Pancreas (tissue), 10 donors: ENCODE data around the gene PSMD9. TPM values are rescaled to one million over a fixed set of nuclear protein-coding genes. Genes with fewer than 3 reads are reported as not detected.
A peak's percentile ranks its signal among the peaks of the same experiment; 100 is the strongest.

Experiments
- ATAC-seq, 4 donors: fragments of 200-7000 bp; cut with Tn5 transposase; one replicate each; pipeline versions ENCODE4 v1.8.0 to v1.9.1; 2020; ENCODE audit warnings: mild to moderate bottlenecking in 4 of 4, moderate library complexity in 4 of 4
- DNase-seq, 6 donors: peaks; one replicate each; pipeline ENCODE4 v3.0.0-alpha.2; 2020
- FAIRE-seq: peaks from 2 replicates; lab custom pipeline; 2012; peaks lifted over from hg19 to GRCh38; lab: Jason Lieb, UNC
- H3K27ac ChIP-seq, 4 donors: fragments of 200-600 bp; sonication (generic); 1 replicate in 3 of 4; 2 replicates in 1 of 4; pipeline versions ENCODE4 v1.5.0 to v1.8.0; 2020
- H3K27me3 ChIP-seq, 4 donors: fragments of 200-600 bp; one replicate each; pipeline ENCODE4 v1.8.0; 2021
- H3K36me3 ChIP-seq, 3 donors: fragments of 200-600 bp; sonication (generic) in 1 of 3; one replicate each; pipeline versions ENCODE4 v1.5.0 to v1.8.0; 2020 to 2021
- H3K4me1 ChIP-seq, 3 donors: fragments of 200-600 bp; one replicate each; pipeline ENCODE4 v1.8.0; 2021
- H3K4me3 ChIP-seq, 4 donors: fragments of 200-600 bp; sonication (generic) in 2 of 4; one replicate each; pipeline versions ENCODE4 v1.5.0 to v1.8.0; 2020 to 2021
- H3K9me3 ChIP-seq, 4 donors: fragments of 200-600 bp; one replicate each; pipeline ENCODE4 v1.8.0; 2021
- CTCF ChIP-seq, 4 donors: fragments of 200-600 bp; sonication (generic) in 3 of 4; IDR thresholded peaks; one replicate each; pipeline versions ENCODE4 v1.5.0 to v1.8.0; 2021; ENCODE audit warnings: antibody characterized with exemption in 4 of 4
- WGBS, 2 donors: extraction: QIAGEN DNeasy Blood & Tissue Kit; methylation state at CpG; one replicate each; pipeline ENCODE4 v1.1.7; 2013; 5-methylcytosine and 5-hydroxymethylcytosine counted together
- intact Hi-C, 3 donors: fragments of 100-400 bp; cut with DNase I; formaldehyde crosslinking; loops; one replicate each; pipeline versions ENCODE4 v1.11.1 to v1.14.2; 2022
- polyA plus RNA-seq, 2 donors: library from polyadenylated mRNA; stranded (reverse); fragments of 200-250 nt; gene quantifications; one replicate each; pipeline ENCODE4 v1.2.3, GENCODE V29; 2013
- total RNA-seq, 6 donors: library from RNA; stranded (reverse); fragmentation: NEBNext Ultra II Directional in 4 of 6; extraction: Animal tissue kit (Norgen Biotek cat#: 25700) in 4 of 6; gene quantifications; one replicate each; pipeline versions ENCODE4 v1.2.1 to v1.2.4, GENCODE V29; 2021 to 2023
- donor health status: healthy with polysubstance abuse.
- donor health status: DM: no; HTN: no; CAD: no; lungs with moderate emphysema.
- donor health status: DM: no; HTN: no; CAD: no.
- donor health status: control.
- donor health status: control.
- donor health status: Bipolar disorder and iron deficiency.
- donor health status: DM: yes; HTN: yes; CAD: no.
- donor health status: DM: no; HTN: no; CAD: no.
- donor health status: DM: no; HTN: no; CAD: no.
- donor health status: DM: yes; HTN: yes; CAD: no.

PSMD9 gene
- total and polyA plus RNA-seq, 8 donors, result 20.5 to 39.4 (median 25.6) TPM

GRCh38 chr12:121953695-121954094 is 65.1 kb downstream of the PSMD9 start:
- WGBS, 2 donors, result 44 to 52% methylated on average over 3 of the region's 3 CpGs
- H3K4me1 ChIP-seq, result no peaks in the 10 kb centered on the region
- no peaks in the 10 kb centered on the region for H3K36me3 ChIP-seq
- DNase-seq (no peak), ATAC-seq (peak in 2 of 4 donors; percentile 44 to 71), FAIRE-seq (no peak)
- no peak overlapping the region for H3K4me3 ChIP-seq
- no peak overlapping the region for H3K27ac ChIP-seq
- no peaks in the 10 kb centered on the region for H3K27me3 ChIP-seq
- no peaks in the 10 kb centered on the region for H3K9me3 ChIP-seq
- TF ChIP-seq CTCF (IDR thresholded peaks at IDR 0.05), result no peak
- intact Hi-C loops, result no loop called here

GRCh38 chr12:121955258-121956237 is 67.0 kb downstream of the PSMD9 start:
- intact Hi-C loops, result no loop called here

GRCh38 chr12:121957861-121958515 is 69.4 kb downstream of the PSMD9 start:
- Histone ChIP-seq H3K27ac (no peak overlapping the region), H3K4me3 (no peak overlapping the region), H3K4me1 (no peaks in the 10 kb centered on the region), H3K9me3 (no peaks in the 10 kb centered on the region), H3K27me3 (no peaks in the 10 kb centered on the region), H3K36me3 (no peaks in the 10 kb centered on the region)
- FAIRE-seq (no peak), DNase-seq (no peak), ATAC-seq (no peak)
- no peak for TF ChIP-seq CTCF (IDR thresholded peaks at IDR 0.05)
- intact Hi-C loops, result no loop called here
- 64 to 72% methylated on average over 6 of the region's 6 CpGs for WGBS, 2 donors

More at GRCh38 chr12:121955258-121956237, 67.0 kb downstream of the PSMD9 start:
- Histone ChIP-seq H3K9me3 (no peaks in the 10 kb centered on the region), H3K27me3 (no peaks in the 10 kb centered on the region), H3K4me3 (no peak overlapping the region), H3K36me3 (no peaks in the 10 kb centered on the region), H3K27ac (no peak overlapping the region), H3K4me1 (no peaks in the 10 kb centered on the region)
- FAIRE-seq (no peak), ATAC-seq (peak; percentile 40 to 64 (median 56)), DNase-seq (no peak)
- WGBS, 2 donors, result 70 to 74% methylated on average over 13 of the region's 13 CpGs
- peak in 2 of 4 donors; percentile 28 to 33 for TF ChIP-seq CTCF (IDR thresholded peaks at IDR 0.05)

GRCh38 chr12:121958541-121959240 is 70.1 kb downstream of the PSMD9 start:
- no peak for TF ChIP-seq CTCF (IDR thresholded peaks at IDR 0.05)
- intact Hi-C loops, result no loop called here
- DNase-seq, result no peak
- no peaks in the 10 kb centered on the region for H3K36me3 ChIP-seq
- no peaks in the 10 kb centered on the region for H3K9me3 ChIP-seq
- no peak overlapping the region for H3K4me3 ChIP-seq
- H3K27me3 ChIP-seq, result no peaks in the 10 kb centered on the region
- ATAC-seq, result no peak
- no peaks in the 10 kb centered on the region for H3K4me1 ChIP-seq
- FAIRE-seq, result no peak
- no peak overlapping the region for H3K27ac ChIP-seq
- 71 to 78% methylated on average over 21 of the region's 21 CpGs for WGBS, 2 donors
